Measurements from ENCODE around the gene ZNF469.

DNA sequence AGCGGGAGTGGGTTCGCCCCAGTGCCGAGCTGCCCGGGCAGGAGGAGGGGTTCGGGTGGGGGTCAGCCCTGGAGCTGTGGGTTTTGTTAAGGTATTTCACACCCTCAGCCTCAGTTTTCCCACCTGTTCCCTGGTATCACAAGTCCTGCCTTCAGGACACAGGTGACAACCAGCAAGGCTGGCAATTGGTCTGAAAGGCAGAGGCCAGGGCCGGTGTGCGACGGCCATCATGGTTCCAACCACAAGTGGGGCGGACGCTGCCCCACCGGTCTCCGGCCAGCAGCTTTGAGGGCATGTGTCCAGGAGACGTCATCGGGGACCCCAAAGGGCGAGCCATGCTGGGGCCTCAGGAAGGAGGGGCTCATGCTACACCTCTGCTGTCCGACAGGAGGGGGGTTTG, 10.8 kb downstream of the ZNF469 start:
- TF ChIP-seq CTCF (IDR thresholded peaks at IDR 0.05) (no peak), POLR2A (IDR thresholded peaks at IDR 0.05) (no peak)
